HL-60 (cell line): ENCODE measurements around the gene ARHGEF11.

Source experiments
- GABPA ChIP-seq: IDR thresholded peaks from 2 replicates; pipeline ENCODE4 v1.6.1; 2012; ENCODE audit warnings: low read depth
- POLR2AphosphoS5 ChIP-seq: IDR thresholded peaks from 2 replicates; pipeline ENCODE4 v1.6.1; 2012; ENCODE audit warnings: low read depth
- SPI1 ChIP-seq: IDR thresholded peaks from 2 replicates; pipeline ENCODE4 v1.6.1; 2012; ENCODE audit warnings: low read depth, mild to moderate bottlenecking, borderline replicate concordance
- TF ChIP-seq, protein P1 (sequence below): IDR thresholded peaks from 2 replicates; pipeline ENCODE4 v1.6.1; 2012; ENCODE audit warnings: low read depth; ENCODE audit not compliant: insufficient replicate concordance
- TF ChIP-seq, protein P2 (sequence below): IDR thresholded peaks from one replicate; pipeline ENCODE4 v1.5.1; 2011; ENCODE audit warnings: low read length, control low read depth, inconsistent platforms; ENCODE audit not compliant: insufficient read depth

DNA sequence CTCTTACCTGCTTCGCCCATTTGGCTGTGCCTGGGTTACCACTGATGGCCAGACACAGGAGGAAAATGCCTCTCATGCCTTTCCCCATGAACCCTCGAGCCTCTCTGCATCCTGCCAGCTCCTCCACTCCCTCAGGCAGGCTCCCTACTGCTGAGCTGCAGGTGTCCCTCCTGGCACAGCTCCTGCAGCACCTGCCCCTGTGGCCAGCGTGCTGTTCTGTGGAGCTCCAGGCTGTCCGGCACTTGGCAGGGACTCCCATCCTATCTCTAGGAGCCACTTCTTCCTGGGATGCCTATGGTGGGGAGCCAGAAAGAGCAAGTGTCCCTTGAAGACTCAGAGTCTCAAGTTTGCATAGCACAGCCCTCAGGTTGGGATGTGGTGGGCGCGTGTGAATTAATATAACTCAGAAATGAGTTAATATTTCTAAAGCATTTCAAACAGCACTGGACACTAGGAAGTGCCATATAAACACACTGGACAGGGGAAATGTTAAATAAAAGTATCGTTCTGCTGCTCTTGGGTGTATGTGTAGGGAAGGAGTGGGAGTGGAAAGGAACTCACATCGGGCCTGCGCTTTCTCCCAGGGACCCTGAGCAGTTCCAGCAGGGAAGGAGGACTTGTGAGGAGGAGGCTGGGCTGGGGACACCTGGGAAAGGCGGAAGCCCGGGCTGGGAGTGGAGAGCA lies 122.4 kb downstream of the ARHGEF11 start:
- TF ChIP-seq, protein P1, sequence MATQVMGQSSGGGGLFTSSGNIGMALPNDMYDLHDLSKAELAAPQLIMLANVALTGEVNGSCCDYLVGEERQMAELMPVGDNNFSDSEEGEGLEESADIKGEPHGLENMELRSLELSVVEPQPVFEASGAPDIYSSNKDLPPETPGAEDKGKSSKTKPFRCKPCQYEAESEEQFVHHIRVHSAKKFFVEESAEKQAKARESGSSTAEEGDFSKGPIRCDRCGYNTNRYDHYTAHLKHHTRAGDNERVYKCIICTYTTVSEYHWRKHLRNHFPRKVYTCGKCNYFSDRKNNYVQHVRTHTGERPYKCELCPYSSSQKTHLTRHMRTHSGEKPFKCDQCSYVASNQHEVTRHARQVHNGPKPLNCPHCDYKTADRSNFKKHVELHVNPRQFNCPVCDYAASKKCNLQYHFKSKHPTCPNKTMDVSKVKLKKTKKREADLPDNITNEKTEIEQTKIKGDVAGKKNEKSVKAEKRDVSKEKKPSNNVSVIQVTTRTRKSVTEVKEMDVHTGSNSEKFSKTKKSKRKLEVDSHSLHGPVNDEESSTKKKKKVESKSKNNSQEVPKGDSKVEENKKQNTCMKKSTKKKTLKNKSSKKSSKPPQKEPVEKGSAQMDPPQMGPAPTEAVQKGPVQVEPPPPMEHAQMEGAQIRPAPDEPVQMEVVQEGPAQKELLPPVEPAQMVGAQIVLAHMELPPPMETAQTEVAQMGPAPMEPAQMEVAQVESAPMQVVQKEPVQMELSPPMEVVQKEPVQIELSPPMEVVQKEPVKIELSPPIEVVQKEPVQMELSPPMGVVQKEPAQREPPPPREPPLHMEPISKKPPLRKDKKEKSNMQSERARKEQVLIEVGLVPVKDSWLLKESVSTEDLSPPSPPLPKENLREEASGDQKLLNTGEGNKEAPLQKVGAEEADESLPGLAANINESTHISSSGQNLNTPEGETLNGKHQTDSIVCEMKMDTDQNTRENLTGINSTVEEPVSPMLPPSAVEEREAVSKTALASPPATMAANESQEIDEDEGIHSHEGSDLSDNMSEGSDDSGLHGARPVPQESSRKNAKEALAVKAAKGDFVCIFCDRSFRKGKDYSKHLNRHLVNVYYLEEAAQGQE: no peak
- TF ChIP-seq, protein P2, sequence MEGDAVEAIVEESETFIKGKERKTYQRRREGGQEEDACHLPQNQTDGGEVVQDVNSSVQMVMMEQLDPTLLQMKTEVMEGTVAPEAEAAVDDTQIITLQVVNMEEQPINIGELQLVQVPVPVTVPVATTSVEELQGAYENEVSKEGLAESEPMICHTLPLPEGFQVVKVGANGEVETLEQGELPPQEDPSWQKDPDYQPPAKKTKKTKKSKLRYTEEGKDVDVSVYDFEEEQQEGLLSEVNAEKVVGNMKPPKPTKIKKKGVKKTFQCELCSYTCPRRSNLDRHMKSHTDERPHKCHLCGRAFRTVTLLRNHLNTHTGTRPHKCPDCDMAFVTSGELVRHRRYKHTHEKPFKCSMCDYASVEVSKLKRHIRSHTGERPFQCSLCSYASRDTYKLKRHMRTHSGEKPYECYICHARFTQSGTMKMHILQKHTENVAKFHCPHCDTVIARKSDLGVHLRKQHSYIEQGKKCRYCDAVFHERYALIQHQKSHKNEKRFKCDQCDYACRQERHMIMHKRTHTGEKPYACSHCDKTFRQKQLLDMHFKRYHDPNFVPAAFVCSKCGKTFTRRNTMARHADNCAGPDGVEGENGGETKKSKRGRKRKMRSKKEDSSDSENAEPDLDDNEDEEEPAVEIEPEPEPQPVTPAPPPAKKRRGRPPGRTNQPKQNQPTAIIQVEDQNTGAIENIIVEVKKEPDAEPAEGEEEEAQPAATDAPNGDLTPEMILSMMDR: no peak
- TF ChIP-seq GABPA: no peak
- TF ChIP-seq POLR2AphosphoS5: no peak
- TF ChIP-seq SPI1: no peak
